Hindlimb muscle (tissue), 1 donor: ENCODE results near the gene CCSER1. TPM values are rescaled to one million over a fixed set of nuclear protein-coding genes. Genes with fewer than 3 reads are reported as not detected.
"Not testable (repeated sequence)": the region's sequence is repeated elsewhere in the genome, so short reads cannot be mapped to it uniquely, and the experiment has no call there.

Experiments used
- DNase-seq: peaks from one replicate; pipeline ENCODE4 v3.0.0-alpha.2; 2013
- polyA plus RNA-seq: library from polyadenylated mRNA; unstranded; fragments of 120-200 nt; gene quantifications from one replicate; pipeline ENCODE4 v1.2.1, GENCODE V29; 2013; ENCODE audit not compliant: insufficient read length

CCSER1 gene
- polyA plus RNA-seq, 1 donor: 0.37 TPM

DNA sequence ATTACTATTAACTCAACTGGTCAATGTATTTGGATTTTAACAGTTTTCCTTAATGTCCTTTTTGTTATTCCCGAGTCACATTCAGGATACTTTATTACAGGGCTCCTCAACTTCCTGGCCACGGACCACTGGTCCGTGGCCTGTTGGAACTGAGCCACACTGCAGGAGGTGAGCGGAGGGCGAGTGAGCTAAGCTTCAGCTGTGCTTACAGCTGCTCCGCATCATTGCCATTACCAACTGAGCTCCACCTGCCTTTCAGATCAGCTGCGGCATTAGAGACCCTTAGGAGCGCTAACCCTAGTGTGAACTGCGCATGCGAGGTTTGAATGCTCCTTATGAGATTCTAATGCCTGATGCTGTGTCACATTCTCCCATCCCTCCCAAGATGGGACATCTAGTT lies 591.7 kb downstream of the CCSER1 start:
- no peak for DNase-seq

DNA sequence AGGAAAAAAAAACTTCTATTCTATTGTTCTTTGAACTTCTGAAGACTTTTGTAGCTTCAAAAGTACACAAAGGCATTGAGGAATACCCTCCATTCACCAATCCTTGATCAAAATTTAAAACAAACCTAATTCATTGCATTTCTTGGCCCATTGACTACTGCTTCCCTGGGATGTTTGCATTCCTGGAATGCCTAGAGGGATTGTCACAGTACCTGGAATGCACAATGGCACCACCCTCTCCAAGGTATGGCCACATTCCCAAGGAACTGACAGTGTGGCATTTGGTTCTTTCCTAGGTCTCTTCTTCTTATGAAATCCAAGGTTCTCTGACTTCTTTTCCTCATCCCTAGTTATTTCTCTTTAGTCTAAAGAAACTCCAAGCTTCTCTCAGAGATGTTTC lies 600.7 kb downstream of the CCSER1 start:
- DNase-seq: no peak

DNA sequence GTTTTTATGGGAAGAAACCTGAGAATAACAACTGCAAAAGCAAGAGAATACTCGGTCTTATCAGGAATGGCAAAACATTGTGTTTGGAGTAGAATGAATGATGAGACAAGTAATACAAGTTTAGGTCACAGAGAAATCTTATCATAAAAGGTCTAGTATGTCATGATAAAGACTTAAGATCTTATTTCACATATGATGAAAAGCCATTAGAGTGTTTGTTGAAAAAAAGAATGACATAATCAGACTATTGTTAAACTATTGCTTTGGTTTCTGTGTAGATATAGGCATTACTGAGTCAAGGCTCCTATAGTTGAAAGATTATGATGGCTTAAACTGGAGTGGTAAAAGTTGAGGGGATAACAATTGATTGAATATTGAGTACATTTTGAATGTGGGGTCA lies 603.6 kb downstream of the CCSER1 start:
- DNase-seq: no peak

DNA sequence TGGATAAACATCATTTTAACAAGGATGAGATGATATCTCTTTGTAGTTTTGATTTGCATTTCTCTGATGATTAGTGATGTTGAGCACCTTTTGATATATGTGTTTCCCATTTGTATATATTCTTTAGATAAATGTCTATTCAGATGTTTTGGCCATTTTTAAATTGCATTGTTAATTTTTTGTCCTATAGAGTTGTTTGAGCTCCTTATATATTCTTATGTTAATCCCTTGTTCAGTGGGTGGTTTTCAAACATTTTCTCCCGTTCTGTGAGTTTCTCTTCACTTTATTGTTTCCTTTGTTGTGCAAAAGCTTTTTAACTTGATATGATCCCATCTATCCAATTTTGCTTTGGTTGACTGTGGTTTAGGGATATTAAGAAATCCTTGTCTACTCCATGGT lies 606.0 kb downstream of the CCSER1 start:
- DNase-seq: no peak

DNA sequence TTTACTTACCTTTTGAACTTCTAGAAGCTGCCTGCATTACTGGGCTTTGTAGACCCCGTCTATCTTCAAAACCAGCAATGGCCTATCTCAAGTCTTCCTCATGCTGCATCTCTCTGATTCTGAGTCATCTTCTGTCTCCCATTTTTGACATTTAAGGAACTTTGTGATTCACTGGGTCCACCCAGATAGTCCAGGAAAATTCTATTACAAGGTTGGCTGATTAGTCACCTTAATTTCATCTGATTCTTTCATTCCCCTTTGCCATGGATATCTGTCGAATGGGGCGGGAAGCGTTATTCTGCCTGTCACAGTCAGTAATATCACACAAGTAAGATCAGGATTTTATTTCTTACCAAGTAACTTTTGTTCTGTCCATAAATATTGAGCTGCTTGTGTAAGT lies 618.0 kb downstream of the CCSER1 start:
- DNase-seq: no peak

DNA sequence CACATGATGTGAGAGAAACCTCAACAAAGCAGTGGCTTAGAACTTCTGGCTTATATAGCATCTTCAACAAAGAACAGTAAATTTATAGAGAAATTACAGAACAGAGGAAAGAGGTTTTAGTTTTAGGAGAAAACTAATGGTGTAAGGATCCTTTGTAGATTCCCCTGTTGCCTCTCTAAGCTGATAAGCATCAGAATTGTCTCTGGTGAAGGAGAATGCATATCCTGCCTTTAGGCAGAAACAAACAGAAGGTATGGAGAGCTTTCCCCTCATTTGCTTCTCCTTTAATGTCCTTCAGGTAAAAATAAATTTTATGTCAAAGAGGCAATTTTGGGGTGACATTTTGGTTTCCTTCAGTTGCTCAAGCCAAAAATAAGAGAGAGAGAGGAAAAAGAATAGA lies 625.9 kb downstream of the CCSER1 start:
- no peak for DNase-seq

DNA sequence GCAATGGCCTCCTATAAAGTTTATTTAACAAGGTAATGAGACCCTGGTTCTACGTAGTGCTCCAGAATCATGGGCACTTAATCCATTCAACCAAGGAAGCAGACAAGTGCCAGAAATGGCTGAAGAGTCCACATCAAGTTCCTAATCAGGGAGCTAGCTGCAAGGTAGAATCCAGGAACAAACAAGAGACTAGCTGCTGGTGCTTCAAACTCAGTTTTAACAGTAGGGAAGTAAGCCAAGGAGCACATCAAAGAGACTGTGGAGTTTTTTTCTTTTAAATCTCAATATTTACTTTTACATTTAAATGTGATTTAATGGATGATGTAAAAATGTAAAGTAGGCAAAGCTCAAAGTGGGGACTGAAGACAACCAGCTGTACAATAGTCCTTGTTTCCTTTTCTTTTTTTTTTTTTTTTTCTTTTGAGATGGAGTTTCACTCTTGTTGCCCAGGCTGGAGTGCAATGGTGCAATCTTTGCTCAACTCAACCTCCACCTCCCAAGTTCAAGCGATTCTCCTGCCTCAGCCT lies 630.4 kb downstream of the CCSER1 start:
- no peak for DNase-seq

DNA sequence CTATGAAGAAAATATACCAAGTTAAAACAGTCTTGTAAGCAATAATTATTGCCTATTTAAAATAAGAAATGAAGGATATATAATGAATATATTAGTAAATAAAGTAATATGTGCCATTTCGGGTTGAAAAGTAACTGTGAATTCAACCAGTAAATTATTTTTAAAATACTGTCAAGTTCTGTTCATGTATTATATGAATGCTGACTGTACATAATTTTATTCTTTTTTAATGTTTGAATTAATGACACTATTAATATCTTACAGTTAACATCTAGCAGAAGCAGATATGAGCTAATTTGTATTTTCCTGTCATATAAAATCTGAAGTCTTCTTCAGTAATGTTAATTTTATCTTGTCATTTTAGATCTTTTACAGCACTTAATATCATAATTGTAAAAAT lies 632.9 kb downstream of the CCSER1 start:
- no peak for DNase-seq

DNA sequence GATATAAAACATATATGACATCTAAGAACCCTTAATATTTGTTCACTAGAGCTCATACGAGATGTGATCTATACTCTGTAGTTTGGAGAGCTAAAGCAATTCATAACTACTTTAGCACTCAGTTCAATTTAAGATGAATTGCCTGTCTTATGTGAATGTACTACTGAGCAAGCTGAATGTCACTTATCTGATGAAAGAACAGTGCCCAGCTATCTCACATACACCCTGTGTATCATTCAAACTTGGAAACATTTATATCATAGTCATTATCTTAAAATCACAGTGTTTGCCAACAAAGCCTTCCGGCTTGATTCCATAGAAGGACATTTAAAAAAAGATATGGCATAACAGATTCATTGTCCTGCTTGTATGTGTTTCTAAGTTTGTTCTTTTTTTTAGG lies 639.6 kb downstream of the CCSER1 start:
- no peak for DNase-seq

DNA sequence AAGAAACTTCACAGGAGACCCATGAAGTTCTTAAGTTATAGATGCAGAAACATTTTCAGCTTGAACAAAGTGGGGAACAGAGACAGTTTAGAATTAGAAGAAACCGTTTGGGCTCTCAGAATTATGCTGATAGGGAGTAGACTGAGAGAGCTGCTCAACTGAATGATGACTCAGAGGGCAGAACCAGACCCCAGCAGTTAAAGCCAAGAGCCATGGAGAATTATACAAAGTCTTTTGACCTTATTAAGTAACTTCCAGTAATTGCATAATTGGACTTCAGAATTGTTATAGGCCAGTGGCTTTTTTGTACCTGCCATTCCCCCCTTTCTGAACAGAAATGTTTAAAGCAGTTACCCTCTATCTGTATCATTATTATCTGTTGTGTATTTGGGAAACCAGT lies 642.1 kb downstream of the CCSER1 start:
- no peak for DNase-seq

DNA sequence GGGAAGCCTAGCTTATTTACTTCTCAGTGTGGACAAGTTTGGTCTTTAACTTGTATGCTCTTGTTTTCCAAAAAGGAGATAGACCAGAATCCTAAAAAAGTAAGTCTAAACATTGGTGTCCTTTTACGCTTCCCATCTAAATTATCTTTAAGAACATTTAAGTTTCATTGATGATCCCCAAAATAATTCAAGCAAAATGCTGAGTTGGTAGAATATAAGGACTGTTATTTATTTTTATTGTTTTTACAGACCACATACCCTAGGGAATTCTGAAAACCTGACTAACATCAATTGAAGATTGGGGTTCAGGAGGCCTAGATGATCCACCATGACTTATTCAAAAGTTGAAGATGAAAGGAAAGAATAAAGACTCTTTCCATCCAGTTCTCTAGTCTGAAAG lies 653.0 kb downstream of the CCSER1 start:
- no peak for DNase-seq

DNA sequence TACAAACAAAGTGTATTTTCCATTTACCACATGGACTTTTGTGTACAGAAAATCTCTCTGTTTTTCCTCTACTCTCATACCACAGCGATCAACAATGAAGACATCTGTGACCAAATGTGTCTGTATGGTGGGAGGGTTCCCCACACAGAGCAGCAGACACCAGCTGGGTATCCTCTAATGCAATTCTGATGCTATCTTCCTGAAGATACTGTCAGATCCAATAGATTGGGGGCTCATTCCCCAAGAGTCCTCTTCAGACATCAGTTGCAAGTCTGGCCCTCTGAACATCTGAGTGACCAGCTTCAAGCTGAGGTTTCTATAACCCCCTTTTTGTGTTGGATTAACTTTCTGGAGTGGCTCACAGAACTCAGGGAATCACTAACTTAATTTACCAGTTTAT lies 659.4 kb downstream of the CCSER1 start:
- DNase-seq: no peak

DNA sequence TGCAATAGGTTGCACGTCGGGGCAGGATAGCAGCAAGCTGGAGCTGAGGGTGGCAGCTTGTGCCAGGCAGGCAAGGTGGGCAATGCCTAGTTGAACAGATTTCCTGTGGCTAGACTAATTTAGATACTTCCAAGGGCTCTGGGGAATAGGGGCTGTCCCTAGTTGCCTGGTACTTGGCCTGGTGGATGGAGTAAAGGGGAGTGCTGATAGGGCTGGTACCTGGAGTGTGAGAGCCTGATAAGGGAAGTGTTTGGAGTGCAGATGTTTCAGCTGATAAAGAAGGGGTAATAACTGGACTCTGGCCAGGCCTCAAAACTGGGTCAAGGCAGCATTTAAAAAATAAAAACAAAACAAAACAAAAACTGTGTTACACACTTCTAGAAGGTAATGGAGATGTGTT lies 665.5 kb downstream of the CCSER1 start:
- DNase-seq: no peak

DNA sequence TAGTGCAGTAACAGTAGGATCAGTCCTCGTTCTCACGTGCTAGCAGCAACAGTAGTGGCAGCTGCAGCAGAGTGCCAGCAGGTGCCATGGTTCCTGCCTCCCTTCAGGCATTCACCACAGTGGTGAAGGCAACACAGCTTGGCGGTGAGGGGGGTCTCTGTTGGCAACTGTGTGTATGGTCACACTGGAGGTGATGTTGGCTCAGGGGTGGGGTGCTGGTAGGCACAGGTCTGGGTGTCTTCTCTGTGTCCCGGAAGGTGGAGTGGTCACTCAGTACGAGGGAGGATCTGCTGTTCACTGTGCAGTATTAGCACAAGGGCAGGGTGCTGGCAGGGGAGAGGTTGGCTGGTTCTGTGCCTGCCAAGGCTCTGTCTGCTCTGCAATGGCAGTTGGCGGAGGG lies 671.8 kb downstream of the CCSER1 start:
- no peak for DNase-seq

DNA sequence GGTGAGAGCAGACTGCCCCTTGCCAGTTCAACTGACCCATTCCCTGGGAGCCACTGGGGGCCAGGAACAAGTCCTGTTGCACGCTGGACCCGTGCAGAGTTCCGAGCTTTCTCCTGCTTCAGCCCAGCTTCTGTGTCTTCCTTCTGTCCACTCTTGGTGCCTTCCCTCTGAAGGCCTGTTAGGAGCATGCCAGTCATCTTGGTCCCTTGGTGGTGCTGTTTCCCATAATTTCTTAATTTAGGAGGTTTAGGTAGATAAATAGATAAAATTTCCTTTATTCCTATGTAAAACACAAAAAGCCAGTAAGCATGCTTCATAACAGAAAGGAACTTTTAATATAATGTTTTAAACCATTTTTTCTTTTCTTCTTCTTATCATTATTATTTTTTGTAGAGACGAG lies 672.7 kb downstream of the CCSER1 start:
- DNase-seq: no peak

DNA sequence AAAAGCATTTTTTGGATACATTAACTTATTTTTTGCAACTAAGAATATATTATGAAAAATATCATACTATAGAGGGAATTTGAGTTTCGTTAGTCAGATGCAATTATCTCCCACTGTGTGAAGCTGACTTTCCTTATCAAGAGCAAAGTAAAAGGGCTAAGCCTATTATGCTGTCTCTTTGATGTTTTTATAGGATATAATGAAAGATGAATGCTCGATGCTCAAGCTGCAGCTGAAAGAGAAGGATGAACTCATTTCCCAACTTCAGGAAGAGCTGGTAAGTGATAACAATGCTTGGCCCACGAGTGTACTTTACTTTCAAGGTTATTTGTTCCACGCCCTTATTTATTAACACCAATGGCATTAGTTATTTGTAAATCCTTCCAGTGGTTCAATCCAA lies 688.4 kb downstream of the CCSER1 start:
- DNase-seq: no peak

DNA sequence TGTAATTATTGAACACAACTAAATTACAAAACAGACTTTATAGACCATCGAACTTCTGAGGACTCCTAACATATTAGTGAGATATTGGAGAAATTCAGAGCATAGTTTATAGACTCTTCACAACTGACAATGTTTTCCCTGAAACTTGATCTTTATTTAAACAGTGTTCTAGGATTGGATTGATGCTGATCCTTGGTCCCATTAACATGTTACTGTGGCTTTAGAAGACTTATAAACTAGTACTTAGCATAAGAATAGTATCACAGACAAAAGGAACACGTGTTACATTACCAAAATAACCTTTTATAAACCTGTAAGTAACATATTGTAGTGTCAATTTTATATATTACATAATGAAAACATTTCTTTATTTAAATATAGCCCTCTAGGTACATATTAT lies 689.6 kb downstream of the CCSER1 start:
- DNase-seq: no peak

DNA sequence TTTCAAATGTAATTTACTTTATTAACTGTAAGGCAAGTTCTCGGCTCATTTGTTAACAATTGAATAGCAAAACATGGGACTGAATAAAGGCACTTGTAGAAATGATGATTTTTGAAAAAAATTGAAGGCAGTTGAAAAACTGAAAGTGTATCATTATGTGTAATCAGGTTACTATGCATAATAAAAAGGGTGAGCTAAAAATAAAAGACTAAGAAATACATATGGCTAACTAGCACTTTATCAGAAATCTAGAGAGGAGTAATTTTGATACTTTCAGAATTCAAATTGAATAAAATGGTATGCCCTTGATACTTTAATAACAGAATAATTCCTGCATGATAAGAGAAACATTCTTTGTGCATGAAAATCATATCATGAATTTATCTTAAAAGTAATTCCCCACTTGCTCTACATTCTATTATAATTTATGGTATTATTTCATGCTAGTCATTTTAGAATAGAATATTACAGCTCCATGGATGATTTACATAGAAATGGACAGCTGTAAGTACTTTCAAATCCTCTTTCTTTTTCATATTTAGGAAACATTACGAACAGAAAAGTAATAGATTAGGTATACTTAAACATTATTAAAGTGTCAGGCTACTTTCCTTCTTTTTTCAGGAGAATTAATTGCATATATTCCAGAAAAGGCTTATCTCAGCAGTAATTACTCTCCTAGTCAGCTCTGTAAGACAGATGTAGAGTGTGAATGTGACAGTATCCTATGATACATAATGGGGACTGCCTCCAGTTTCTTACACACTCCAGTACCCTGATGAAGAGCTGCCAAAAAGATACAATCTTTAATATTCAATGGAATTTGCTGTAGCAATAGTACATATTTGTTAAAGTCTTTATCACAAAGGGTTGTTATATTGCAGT lies 697.3 kb downstream of the CCSER1 start:
- no peak for DNase-seq

DNA sequence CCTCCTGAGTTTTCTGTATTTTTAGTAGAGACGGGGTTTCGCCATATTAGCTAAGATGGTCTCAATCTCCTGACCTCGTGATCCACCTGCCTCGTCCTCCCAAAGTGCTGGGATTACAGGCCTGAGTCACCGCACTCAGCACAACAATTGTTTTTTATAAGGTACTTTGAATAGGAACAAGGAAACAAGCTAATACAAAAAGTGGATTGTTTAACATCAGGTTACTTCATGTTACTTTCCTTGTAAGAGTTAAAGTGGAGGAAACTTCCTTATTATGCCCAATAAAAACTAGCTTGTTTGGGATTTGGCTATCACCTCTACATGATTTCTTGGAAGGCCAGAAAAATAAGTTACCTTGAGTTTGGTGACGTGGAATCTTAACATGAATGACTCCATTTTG lies 698.7 kb downstream of the CCSER1 start:
- DNase-seq: no peak

DNA sequence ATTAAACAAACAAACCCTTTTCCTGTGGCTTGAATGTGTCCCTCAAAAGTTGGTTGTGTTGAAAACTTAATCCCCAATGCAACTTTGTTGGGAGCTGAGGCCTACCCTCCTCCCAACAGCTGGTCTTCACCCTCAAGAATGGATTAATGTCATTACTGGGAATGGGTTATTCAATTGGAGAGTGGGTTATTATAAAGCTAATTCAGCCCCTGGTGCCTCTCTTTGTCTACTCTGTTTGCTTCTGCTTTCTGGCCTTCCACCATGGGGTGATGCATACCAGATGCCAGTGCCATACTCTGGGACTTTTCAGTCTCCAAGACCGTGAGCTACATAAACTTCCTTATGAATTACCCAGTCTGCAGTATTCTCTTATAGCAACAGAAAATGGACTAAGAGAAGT lies 706.5 kb downstream of the CCSER1 start:
- DNase-seq: no peak

DNA sequence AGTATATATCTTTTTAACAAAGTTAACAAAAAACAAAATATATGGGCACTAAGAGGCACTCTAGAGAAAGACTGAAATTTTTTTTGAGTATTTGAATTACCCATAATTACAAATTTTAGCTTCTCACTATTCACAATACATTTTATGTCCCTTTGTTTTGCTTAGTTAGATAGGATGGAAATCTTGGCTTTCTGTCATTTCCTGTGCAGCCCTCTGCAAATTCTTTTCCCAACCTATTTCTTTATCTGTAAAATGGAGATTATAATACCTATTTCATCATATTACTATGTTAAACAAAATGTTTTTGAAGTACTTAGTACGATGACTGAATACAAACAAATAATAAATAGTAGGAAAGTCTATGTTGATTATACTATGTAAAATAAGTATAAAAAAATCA lies 710.0 kb downstream of the CCSER1 start:
- DNase-seq: no peak

DNA sequence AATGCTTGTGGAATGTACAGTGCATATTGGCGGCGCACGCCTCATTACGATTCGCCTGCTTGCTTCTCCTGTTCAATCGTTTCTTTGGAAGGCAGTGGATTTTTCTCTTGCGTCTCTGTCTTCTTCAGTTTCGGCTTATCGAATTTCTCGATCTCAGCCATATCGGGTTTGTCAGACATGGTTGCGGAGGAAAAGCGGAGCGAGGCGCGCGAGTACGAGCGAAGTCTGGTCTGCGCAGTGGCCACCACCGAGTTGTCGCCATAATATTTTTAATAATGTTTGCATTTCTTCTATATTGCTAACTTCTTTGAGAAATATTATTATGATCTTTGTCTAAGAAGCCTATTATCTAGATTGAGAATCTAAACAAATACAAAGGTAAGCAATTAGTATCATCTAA lies 711.7 kb downstream of the CCSER1 start:
- not testable (repeated sequence) for DNase-seq

DNA sequence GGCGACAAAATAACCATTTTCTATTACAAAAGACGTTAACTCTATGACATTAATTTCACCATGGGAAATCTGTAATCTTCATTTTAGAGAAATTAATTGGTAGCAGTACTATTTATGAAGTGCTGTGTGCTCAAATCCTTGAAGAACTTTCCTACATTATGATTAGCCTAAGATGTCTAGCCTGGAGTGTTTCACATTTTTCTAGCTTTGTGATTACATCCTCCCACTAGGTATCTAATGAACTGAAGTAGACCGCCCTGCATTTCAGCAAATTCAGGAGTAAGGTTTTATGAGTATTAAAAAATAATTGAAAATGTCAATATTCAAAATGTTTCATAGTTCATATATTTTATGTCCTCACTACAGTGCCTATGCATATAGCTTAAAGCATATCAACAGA lies 713.1 kb downstream of the CCSER1 start:
- no peak for DNase-seq

DNA sequence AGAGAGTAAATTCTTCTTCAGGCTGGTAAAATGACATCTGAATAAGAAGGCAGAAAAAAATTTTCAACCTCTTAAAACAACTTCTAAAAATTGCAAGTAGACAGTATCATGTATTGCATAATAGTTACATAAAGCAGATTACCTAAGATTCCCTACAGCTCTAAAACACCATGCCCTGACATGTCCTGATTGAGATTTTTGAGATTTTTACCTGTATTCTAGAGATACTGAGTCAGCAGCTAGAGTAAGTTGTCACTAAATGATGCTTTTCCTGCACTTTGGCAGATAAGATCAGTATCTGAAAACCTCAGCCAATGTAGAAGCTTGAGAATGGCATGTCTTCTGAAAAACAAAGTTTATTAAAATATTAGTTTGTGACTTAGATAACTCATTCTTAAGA lies 713.6 kb downstream of the CCSER1 start:
- DNase-seq: no peak

DNA sequence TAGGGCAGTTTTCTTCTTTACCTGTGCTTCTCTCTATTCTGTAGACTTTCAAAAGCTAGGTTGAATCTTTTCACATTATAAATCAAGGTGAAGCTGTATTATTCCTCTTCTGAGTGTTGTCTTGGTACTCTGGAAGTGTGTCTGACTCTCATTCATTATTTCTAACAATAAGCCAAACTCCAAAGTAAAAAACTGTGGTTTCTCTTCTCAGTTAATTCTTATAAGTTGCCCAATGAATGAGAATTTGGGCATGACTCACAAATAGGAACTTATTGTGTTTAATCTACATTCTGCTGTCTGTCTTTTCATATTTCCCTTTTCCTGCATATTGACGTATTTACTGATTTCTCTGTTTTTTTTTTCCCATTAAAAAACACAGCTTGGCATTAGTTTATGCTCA lies 714.5 kb downstream of the CCSER1 start:
- DNase-seq: no peak
